NCI-H2196 treated with DMSO at 0.1 percent for 48 hours (cell line): Measurements from ENCODE around the gene SUSD3.
"Not testable (repeated sequence)": the region's sequence is repeated elsewhere in the genome, so short reads cannot be mapped to it uniquely, and the experiment has no call there.

Experiments
- DNase-seq: peaks from one replicate; lab custom pipeline; 2025; ENCODE audit not compliant: unreplicated experiment; lab: John Stamatoyannopoulos, UW

Gene SUSD3

DNA sequence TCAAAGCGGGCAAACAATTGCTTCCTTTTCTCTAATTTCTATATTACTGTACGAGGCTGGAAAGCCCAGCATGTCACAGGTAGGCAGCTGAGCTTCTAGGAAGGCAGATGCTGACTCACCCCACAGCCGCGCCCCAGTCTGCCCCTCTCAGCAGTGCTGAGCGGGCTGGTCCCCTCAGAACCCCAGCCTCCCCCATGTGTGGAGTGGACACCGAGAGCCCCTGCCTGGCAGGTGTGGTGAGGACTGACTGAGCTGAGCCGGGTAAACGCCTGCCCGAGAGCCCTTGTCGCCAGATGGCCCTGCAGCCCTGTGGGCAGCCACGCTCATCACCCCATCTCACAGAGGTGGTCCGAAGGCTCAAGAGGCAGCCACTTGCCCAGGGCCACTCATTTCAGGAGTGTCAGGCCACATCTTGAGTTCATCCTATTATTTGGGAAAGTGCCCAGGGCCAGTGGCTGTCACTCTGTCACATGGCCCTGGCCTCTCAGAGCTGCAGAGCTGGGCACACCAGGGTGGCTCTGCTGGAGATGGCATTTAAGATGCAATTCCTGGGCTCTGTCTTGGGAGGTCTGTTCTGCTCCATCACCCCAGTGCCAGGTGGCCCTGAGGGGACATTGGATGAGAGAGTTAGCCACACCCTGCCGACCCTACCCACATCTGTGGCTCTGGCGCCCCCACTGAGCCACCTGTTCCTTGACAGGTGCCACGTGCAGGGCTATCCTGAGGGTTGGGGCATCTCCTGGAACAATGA is 50.0 kb downstream of the SUSD3 start:
- no peak for DNase-seq

DNA sequence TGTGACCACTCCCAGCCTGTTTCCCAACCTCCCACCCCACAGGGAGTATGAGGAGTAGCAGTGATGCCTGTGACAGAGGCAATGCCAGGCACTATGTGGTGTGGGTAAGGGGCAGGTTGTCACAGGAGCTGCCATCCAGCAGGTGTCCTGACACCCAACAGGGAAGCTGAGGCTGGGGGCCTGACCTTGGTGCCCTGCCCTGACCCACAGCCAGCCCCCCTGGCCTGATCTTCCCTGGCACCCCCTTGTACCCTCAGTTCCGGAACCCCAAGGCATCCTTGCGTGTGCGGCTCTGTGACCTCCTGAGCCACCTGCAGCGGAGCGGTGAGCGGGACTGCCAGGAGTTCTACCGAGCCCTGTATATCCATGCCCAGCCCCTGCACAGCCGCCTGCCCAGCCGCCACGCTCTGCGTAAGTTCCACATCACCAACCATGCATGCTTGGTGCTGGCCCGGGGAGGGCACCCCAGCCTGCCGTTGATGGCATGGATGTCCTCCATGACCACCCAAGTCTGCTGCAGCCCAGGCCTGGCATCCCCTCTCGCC is 51.9 kb downstream of the SUSD3 start:
- DNase-seq: no peak

DNA sequence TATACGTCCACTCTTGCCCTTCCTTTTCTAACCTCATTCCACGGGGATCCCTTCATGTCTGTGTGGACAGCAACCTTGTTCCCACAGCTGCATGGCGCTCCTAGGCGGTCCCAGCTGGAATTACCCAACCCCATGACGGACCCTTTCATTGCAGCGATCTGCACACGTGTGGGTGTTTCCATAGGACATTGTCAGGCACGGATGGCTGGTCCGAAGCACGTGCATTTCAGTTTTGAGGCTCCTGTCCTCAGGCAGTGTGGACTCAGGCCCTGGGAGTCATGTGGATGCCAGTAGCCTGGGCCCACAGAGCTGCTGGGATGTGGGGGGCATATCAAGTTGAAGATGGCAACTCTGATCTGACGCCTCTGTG is 52.5 kb downstream of the SUSD3 start:
- no peak for DNase-seq

- DNase-seq: no peak
Observed at GRCh38 chr9:93111371-93112115, 53.0 kb downstream of the SUSD3 start.

GRCh38 chr9:93112116-93112863 is 53.8 kb downstream of the SUSD3 start:
- DNase-seq: no peak

DNA sequence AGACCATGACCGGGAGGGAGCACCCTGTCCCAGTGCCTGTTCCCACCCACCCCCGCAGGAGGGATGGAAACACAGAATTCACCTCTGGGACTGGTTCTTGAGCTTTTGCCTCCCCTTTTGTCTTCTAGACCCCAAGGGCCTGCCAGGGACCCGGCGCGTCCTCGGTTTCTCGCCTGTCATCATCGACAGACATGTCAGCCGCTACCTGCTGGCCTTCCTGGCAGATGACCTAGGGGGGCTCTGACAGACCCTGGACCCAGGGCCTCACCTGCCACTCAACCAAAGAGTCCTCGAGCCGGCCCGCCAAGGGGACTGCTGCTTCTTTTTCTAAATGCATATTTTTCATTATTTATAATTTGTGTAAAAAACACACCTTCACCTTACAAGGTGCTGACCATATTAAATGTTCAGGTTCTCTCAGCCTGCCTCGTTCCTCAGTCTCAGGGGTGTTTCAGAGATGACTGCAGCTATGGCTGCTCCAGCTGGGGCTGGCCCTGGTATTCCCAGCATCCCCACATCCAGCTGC is 54.4 kb downstream of the SUSD3 start:
- no peak for DNase-seq

- DNase-seq: no peak
Observed at GRCh38 chr9:93114169-93114983, 55.9 kb downstream of the SUSD3 start.

- DNase-seq: no peak
Observed at GRCh38 chr9:93114984-93115335, 56.5 kb downstream of the SUSD3 start.

DNA sequence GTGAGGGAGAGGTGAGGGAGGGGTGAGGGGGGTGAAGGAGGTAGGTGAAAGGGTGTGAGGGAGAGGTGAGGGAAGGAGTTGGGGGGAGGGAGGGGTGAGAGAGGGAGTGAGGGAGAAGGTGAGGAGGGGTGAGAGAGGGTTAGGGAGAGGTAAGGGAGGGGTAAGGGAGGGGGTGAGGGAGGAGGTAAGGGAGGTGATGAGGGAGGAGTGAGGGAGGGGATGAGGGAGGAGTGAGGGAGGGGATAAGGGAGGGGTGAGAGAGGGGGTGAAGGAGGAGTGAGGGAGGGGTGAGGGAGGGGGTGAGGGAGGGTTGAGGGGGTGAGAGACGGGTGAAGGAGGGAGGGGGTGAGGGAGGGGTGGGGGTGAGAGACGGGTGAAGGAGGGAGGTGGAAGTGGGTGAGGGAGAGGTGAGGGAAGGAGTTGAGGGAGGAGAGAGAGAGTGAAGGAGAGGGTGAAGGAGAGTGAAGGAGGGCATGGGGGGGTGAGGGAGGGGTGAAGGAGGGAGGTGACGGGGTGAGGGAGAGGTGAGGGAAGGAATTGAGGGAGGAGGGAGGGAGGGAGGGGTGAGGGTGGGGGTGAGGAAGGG is 57.1 kb downstream of the SUSD3 start:
- no peak for DNase-seq

DNA sequence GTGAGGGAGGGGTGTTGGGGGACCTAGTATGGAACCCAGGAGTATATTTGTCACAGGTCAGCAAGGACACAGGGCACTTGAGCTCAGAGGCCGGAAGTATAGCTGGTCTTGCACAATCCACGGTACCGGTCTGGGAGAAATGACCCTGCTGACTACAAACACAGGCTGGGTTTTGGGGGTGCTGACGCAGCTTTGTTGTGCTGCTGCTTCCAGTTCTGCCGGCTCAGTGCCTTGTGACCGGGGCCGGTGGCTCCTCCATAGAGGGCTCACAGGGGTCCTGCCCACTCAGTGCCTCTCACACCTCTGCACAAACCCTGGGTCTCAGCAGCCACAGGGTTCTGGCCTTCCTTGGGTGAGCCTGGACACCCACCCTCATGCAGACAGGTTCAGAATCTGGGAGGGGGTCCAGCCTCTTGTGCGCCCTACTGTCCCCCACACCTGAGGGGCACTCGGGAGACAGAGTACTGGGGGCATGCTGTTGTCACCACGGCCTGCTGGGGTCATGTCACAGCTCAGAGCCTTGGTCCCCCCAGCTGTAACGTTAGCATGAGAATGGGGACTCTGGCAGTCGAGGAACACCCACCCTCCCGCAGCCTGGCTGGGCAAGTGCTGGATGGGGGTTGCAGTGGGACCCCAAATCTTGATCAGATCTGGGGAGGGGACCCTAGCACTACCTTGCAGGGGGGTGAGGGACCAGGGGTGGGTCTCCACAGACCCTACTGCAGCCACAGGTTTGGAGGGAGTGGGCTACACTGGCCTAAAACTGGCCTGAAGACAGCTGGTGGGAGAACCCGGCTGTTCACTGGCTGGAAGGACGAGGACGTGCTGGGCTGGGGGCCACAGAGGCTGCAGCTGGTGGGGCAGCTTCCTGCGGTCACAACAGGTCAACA is 57.8 kb downstream of the SUSD3 start:
- no peak for DNase-seq

GRCh38 chr9:93117521-93117920 is 59.0 kb downstream of the SUSD3 start:
- DNase-seq: not testable (repeated sequence)

DNA sequence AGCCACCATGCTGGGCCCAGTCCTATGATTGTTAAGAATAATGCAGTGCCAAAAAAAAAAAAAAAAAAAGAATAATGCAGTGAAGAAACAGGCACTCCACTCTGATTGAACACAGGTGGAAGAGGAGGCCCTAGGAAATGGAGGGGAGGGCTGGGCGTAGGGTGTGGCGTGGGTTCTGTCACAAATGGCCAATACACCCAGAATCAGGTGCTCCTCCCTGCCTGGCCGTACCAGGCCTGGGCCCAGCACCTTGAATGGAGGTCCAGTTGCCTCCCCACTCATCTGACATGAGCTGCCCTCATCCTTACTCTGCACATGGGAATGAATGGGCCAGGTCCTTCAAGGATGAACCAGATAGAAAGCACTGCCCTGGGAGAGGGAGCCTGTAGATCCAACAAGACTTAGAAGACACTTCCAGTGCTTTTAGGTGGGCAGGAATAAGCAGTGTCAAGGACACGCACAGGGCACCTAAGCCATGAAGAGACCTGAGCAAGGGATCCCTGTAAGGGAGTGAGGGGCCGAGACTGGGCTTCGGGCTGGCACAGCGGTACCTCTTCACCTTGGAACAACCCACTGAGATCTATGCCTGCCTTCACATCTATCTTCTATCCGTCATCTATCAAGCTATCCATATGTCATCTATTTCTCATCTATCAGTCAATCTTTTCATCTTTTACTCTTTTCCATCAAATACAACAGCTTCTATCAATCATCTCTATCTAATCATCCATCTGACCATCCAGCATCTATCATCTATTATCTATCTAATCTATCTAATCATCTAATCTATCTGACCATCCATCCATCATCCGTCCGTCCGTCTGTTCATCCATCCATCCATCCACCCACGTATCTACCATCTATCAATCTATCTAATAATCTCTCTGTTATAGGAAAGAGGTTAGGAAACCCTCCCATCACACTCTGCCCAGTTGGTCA is 59.7 kb downstream of the SUSD3 start:
- no peak for DNase-seq

DNA sequence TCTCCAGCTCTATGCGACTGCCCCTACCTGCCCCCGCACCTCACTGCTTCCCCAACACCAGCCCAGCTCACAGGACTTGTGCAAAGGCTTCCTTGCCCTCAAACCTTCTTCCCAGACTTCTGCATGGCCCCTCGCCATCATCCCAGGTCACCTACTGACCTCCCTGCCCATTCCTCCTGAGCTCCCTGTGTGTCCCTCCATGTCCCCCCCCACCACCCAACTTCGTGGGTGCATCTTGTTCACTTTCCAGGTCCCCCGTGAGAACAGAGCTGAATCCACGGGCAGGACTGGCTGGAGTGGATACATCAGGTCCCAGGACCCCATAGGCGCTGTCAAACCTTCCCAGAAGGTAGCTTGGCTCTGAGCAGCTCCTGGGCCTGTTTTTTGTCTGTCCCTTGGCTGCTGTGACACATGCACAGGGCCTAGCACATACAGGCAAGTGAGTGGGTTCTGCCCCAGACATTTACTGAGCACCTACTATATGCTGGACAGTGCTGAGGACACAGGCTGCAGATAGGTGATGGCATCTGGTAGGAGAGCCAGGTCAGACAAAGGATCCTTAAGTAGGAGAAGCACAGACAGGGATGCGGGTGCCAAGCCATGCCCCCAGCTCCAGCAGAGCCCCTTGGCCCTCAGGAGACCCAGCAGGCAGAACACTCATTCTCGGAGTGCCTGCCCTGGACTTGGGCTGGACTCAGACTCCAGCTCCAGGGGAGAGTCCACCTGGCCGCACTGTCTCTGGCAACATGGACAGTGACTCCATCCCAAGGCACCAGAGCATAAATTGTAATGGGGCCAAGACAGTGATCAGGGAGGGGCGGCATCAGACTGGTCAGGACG is 60.6 kb downstream of the SUSD3 start:
- DNase-seq: no peak

GRCh38 chr9:93119703-93119952 is 61.1 kb downstream of the SUSD3 start:
- no peak for DNase-seq

DNA sequence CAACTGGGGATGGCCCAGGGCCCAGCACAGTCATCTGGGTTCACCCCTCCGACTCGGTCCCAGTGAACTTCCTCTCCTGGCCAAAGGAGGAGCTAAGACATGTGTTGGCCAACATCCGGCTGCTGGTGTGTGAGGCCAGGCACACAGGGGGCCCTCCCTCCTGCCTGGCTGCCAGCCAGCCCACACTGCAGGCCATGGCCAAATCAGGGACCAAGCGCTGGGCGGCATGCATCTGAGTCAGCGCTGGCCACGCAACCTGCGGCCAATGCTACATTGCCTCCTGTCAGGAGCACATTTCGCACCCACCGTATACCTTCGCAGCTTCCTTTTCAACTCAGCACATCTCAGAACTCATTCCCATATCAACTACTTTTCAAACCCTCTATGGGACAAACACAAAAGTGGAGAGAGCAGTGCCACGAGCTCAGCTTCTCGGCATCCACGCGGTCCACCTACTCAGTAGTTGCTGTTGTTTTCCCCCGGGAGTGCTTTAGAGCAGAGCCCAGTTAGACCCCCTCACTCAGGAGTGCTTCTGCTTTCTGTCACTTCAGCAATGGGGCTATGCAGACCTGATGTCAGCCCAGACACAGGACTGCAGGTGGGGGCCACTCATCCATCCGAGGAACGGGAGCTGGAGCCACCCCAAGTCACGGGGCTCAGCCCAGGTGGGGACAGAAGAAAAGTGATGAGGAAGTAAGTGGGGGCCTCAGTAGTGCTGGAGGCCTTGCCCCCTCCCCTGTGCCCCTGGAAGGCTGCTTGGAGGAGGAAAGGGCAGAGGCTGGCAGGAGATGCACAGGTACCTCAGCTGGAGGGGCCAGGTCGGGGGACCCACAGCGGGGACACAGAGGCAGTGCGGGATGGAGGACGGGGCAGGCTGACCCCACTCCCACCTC is 61.7 kb downstream of the SUSD3 start:
- peak; percentile 47 for DNase-seq

- no peak for DNase-seq
Observed at GRCh38 chr9:93120846-93121315, 62.4 kb downstream of the SUSD3 start.
